ENCODE data around the gene CNTN1.

Gene CNTN1

DNA sequence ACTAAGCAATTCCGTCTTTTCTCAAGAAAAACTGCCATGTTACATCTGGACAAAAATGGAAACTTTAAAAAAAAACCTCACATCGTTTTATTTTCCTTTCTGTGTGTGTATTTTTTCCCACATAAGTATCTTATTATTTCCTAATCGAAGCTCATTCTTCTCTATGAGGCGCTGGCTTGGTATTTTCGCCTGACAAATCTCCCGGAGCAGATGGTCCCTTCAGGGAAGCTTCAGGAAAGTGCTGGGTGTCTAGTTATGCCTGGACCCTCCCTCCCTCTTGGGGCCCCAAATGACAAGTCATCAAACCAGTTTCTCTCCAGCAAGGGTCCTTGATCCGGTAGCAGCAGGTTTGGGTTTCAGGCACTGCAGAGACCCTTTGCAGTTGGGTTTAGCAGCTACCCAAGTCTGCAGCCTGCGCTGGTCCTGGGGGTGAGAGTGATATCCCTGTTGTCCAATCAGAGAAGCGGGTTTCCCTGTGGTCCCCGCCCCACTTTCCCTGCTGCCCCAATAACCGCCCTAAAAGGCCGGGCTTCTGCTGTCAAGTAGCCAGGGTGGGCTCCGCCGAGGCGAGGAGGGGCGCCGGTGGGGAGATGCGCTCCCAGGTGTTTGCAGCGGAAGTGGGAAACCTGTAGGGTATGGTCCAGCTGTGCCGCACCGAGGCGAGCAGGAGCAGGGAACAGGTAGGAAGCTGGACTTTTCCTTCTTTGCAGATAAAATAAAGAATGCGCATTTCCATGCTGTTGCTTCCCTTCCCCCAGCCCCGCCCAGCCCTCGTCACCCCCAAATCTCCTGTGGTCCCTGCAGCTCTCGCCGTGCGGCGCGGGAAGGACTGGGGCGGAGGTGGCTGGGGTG, at the start of gene CNTN1:
CNTN1 (plus strand) TSS at position 527 of the 852 bp plus-strand sequence.
- no peak for DNase-seq

DNA sequence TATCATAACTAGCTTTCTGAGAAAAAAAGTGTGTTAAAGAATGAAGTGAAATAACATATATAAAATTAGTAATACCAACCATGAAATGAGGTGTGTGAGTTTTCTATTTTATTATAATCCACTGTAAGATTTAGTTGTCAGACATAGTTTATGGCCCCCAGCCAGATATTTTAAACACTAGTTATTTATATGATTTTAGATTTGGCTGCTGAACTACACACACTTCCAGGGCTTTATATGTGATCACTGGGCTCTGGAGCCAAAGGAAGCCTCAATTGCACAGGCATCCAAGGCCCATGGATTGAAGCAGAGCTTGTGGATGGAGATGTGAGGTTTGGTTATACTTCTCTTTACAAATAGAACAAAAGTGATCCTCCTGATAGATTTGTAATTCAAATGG, 48.7 kb upstream of the CNTN1 start:
- DNase-seq = no peak

DNA sequence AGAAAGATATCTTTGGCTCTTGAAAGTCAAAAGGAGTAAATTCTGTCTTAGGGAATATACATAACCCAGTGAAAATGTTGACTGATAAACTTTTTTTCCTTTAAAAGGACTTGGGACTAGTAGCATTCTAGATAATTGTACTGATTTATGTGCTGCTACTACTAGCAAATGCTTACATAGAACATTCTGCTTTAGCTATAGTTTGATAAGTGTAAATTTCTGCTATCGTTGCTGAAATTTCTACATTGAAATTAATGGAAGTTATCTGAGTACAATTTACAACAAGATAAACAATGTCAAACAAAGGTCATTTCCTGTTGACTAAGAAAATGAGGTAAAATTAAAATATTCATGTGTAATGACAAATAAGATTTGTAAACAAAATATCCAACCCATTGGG, 48.3 kb upstream of the CNTN1 start:
- no peak for DNase-seq

DNA sequence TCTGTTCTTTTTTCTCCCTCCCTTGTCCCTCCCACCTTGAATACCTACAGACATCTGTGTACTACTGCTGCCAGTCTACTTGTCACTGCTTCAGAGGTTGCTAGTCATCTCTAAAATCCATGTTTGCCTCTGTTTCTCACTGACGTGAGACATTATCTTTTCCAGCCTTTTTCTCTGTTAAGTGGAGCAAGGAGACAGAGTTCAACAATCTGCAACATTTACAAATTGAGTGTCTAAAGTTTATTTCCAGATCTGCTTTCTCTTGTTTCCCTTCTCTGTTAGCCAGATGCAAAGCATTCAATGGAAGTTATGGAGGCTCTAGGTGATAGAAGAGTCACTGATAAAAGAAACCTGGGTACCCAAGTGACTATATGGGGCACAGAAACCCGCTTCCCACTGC, 47.5 kb upstream of the CNTN1 start:
- DNase-seq = no peak

- no peak for DNase-seq
These were observed 46.9 kb upstream of the CNTN1 start for GRCh38 chr12:40645361-40645760.

DNA sequence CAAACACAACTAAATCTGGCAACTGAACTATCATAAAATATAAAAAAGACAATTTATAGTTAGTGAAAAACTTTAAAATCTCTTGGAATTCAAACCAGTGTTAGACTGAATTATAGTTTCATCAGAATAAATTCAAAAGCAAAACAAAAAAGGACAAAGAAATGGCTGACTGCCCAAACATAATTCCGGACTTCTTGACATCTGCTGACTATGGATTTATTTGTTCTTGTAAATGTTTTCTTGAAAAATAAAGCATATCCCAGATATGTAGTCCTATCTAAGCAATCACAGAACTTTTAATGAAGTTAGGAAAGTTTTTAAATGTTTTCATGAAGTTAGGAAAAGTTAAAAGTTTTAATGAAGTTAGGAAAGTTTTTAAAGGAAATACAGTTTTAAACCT, 45.8 kb upstream of the CNTN1 start:
- no peak for DNase-seq

DNA sequence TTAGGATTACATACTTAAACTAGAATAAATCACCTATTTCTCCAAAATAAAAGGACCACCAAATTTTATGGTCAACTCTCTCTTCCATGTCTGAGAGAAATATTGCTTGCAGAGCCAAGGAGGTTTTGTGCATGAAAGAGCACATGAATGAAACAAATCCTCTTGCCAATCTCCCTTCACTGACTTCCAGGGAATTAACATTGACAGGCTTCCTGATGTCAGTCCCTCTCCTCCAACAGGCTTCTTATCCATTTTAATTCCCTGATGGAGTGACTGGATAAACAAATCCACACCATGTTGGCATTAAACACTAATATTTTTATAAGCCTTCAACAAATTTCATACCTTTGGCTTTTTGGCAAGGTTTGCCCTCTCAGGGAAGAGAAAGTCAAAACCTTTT, 45.3 kb upstream of the CNTN1 start:
- DNase-seq = no peak

GRCh38 chr12:40647651-40648050, 44.6 kb upstream of the CNTN1 start:
- no peak for DNase-seq

DNA sequence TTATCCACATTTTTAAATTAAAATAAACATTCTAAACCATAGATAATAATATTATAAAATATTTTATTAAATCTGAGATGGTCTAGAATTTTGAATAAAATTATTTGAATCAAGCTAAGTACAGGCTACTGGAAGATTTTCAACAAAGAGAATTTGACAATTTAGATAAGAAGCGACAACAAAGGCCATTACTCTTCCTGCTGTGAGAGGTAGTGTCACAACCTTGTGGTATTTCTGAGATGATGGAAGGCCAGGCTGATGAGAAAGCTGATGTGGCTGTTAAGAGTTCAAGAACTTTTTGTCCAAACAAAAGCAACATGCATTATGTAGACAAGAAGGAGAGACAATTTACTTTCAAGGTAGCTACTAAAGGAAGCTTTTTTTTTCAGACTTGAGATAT, 43.7 kb upstream of the CNTN1 start:
- no peak for DNase-seq

GRCh38 chr12:40650038-40650704, 42.1 kb upstream of the CNTN1 start:
- no peak for DNase-seq

GRCh38 chr12:40655451-40655850, 36.8 kb upstream of the CNTN1 start:
- no peak for DNase-seq

DNA sequence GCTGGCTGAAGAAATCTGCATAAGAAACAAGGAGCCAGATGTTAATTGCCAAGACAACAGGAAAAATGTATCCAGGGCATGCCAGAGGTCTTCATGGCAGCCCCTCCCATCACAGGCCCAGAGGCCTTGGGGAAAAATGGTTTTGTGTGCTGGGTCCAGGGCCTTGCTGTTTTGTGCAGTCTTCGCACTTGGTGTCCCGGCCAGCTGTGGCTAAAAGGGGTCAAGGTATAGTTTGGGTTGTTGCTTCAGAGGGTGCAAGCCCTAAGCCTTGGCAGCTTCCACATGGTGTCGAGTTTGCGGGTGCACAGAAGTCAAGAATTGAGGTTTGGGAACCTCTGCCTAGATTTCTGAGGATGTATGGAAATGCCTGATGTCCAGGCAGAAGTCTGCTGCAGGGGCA, 29.9 kb upstream of the CNTN1 start:
- DNase-seq = no peak

DNA sequence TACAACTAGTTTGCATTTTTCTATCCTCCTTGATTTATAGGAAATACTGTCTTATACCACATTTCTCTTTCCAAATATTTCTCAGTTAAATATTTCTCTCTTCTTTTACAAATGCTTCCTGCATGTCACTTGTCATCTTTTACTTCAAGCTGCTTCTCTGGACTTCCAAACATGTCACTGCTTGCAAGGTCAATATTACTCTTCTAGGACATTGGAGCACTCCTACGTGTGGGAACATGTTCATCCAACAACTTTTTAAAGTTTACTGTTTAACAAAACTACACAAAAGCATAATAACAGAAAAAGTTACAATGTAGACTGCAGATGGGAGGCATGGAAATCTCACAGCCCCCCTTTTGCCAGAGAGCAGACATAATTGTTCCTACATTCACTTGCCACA, 28.5 kb upstream of the CNTN1 start:
- no peak for DNase-seq

DNA sequence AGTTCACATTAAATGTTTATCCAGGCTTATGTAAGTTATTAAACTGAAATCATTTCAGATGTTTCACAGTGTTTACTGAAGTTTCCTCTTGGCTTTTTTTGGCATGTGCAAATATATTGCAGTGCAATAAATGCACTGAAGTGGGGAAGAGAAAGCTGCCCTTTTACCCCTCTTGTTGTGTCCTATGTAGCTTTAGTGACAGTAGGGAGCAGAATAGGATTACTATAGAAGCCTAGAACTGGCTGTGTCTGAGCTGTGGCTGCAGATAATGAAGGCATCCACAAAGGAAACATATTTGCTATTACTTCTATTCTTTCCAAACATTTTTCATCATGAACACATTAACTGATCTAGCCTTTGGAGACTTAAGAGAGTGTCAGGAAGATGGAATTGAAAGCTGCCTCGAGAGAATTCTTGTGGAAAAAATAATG, 24.1 kb upstream of the CNTN1 start:
- no peak for DNase-seq

DNA sequence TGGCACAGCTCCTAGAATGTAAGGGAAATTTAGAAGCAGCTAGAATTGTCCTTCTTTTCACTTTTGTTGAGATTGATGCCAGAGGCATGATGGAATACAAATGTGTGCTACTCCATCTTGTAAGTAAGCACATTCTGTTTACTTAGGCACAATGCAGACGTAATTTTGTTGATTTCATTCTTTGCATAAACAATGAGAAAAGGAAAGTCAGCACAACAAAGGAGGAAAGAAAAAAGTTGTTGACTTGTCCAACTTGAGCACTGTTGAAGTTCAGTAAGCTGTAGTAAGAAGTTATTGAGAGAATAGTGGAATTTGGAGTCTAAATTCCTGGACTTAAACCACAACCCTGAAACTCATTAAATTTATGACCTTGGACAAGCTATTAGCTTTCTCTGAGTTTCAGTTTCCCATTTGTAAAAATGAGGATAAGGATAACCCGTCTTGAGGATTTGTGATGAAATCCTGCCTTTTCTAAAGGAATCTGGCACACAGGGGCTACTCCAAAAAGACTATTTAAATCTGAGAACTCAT, 19.4 kb upstream of the CNTN1 start:
- DNase-seq = no peak

DNA sequence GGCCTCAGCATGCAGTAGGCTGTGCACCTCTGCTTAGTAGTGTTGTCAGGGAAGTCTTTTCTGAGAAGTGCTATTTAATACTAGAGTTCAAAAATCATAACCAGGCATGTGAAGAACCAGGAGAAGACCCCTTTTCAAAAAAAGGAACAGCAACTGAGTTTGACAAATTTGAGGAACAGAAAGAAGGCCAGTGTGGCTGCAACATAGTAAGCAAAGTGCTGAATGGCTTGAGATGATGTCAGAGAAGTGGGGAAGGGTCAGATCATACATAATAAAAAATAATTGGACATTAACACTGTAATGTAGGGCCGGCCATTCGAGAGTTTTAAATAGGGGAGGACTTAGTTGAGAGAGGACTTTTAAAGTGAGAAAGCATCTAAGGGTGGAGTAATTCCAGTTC, 11.1 kb upstream of the CNTN1 start:
- no peak for DNase-seq

GRCh38 chr12:40684986-40685385, 7.3 kb upstream of the CNTN1 start:
- DNase-seq = no peak

- DNase-seq = no peak
These were observed 4.0 kb upstream of the CNTN1 start for GRCh38 chr12:40688085-40688725.

GRCh38 chr12:40689576-40689975, 2.7 kb upstream of the CNTN1 start:
- DNase-seq = no peak

GRCh38 chr12:40692765-40693206, 547 bp downstream of the CNTN1 start:
- DNase-seq = no peak

DNA sequence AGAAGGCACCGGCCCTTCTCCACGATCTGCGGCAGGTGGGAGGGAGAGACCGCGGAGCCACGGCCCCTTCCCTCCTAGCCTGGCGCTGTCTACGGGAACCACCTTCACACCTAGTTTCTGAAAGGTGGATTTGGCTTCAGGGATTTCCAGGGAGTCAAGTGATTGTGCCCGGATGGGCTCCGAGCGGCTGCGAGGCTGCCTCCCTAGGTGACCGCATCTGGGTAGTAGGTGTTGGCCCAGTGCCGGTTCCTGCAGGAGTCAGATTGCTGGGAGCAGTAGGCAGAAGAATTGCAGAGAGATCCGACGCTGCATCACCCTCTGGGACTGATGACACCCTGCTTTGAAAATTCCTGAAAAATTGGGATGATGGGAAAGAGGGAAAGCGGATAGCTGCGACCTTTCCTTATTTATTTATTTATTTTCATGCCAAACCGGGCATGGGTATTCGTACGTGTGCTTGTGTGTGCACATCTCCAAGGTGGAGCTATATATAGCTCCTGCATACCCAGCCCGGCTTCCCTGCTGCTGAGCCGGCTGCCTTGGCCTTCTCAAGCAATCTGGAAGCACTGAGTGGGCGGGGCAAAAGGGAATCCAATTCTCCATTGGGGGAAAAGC, 1.1 kb downstream of the CNTN1 start:
- DNase-seq = no peak

- no peak for DNase-seq
These were observed 5.5 kb downstream of the CNTN1 start for GRCh38 chr12:40697566-40698259.

GRCh38 chr12:40701756-40702155, 9.5 kb downstream of the CNTN1 start:
- no peak for DNase-seq
